ENCODE measurements around the gene HTR3A.

The HTR3A gene

GRCh38 chr11:113979431-113979830 is 4.5 kb downstream of the HTR3A start:
- no peak for DNase-seq (ENCODE audit: low spot score)

DNA sequence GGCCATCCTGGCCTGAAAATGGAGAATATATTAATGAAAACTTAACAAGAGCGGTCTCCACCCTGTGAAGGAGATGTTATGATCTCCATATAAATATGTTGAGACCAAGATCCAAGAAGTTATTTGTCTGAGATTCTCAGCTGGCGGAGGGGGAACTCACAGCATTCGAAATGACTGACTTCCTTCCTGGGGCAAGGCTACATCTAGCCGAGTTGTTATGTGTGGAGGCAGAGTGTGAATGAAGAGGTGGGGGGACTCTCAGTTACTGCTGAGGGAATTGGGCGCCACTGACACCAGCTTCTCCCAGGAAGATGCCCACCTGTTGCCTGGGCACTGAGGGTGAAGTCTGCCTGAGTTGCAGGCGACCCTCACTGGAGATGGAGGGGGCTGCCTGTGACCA is 5.9 kb downstream of the HTR3A start:
- DNase-seq (ENCODE audit: low spot score): no peak

- DNase-seq (ENCODE audit: low spot score): no peak
Observed at GRCh38 chr11:113982306-113982705, 7.4 kb downstream of the HTR3A start.

DNA sequence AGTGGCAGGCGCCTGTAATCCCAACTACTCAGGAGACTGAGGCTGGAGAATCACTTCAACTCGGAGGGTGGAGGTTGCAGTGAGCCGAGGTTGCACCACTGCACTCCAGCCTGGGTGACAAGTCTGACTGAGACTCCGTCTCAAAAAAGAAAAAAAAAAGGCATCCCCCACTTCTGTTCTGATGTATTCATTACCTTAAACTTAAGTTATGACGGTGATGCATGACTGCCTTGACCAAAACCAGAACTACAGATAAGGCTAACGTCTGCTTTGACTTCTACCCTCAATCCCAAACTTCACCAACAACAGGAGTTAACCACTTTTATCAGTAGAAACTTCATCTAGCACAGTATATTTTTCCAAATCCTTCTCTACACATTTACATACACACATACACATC is 9.9 kb downstream of the HTR3A start:
- no peak for DNase-seq (ENCODE audit: low spot score)

DNA sequence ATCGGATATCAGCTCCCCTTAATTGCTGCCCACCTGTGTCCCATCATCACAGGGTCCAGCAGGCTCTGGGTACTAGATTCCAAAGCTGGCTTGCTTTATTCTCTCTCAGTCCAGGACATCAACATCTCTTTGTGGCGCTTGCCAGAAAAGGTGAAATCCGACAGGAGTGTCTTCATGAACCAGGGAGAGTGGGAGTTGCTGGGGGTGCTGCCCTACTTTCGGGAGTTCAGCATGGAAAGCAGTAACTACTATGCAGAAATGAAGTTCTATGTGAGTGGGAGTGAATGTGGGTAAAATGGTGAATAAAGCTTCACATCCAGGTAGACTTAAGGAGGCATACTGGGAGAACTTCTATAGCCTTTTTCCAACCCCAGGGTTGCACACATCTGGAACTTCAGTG is 11.0 kb downstream of the HTR3A start:
- no peak for DNase-seq (ENCODE audit: low spot score)

DNA sequence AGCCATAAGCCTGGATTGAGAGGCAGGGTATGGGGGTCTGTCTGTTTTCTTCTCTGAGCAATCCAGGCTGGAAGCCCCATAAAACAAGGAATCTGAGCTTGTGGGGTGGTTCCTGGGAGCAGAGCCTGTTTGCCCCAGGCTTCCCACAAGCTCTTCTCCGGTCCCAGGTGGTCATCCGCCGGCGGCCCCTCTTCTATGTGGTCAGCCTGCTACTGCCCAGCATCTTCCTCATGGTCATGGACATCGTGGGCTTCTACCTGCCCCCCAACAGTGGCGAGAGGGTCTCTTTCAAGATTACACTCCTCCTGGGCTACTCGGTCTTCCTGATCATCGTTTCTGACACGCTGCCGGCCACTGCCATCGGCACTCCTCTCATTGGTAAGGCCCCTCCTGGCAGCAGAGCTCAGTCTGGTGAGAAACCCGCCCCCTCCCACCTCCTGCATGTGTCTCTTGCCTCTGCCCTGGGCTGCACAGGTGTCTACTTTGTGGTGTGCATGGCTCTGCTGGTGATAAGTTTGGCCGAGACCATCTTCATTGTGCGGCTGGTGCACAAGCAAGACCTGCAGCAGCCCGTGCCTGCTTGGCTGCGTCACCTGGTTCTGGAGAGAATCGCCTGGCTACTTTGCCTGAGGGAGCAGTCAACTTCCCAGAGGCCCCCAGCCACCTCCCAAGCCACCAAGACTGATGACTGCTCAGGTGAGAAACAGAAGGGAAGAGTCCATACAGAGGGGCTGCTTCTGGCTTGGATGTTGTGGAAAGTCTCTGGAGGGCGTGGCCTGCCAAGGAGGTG is 11.6 kb downstream of the HTR3A start:
- no peak for DNase-seq (ENCODE audit: low spot score)

GRCh38 chr11:113989381-113989780 is 14.5 kb downstream of the HTR3A start:
- DNase-seq (ENCODE audit: low spot score): no peak

GRCh38 chr11:113989916-113990315 is 15.0 kb downstream of the HTR3A start:
- DNase-seq (ENCODE audit: low spot score): no peak

DNA sequence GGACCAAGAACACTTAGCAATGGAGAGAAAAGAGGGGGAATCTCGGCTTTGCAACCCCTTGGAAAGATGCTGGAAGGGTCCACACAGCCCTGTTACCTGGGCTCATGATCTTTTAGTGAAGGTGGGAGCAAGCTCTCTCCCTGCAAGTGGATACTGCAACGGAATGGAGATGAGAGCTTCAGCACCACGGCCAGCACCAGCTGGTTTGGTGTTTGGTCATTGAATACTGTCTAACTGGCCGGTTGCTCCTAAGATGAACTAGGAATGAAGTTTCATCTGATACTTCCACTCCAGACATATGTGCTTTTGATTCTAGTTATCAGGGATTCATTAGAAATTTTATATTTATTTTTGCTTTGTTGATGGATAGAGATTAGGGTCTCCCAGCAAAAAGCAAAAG is 16.3 kb downstream of the HTR3A start:
- DNase-seq (ENCODE audit: low spot score): peak; percentile 50

DNA sequence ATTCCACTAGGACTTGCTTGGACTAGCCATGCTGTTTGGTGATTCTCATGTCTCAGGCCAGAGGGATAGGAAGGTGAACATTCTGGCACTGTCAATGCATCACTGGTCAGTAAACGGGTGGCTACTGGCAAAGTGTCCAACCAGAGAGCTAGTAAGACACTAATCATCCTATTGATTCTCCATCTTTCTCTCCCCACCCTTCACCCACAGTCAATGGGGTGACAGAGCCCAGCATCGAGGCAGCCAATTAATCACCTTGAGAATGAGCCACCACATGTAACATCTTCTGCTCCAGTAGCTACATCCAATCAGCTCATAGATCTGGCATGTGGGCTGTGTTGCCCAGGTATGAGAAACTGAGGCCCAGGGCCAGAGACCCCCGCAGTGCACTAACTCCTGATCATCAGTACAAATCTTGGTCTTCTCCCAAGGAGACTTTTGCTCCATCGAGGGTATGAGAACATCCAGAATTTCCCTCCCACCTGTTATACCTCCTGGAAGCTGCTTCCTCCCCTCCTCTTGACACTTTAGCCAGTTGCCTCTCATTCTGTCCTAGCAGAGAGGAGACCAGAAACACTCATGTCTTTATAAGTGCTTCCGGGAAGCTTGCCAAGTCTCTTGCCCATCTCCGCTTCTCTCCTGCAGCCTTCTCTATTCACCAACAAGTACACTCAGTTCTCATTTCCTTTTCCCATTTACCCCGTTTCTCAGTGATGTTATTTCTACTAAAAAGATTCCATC is 17.0 kb downstream of the HTR3A start:
- DNase-seq (ENCODE audit: low spot score): no peak

- no peak for DNase-seq (ENCODE audit: low spot score)
Observed at GRCh38 chr11:113992459-113993110, 17.7 kb downstream of the HTR3A start.

- peak; percentile 70 for DNase-seq (ENCODE audit: low spot score)
Observed at GRCh38 chr11:113994077-113994954, 19.4 kb downstream of the HTR3A start.

GRCh38 chr11:113997473-113997872 is 22.6 kb downstream of the HTR3A start:
- DNase-seq (ENCODE audit: low spot score): no peak

GRCh38 chr11:113998574-113998973 is 23.7 kb downstream of the HTR3A start:
- DNase-seq (ENCODE audit: low spot score): no peak

- no peak for DNase-seq (ENCODE audit: low spot score)
Observed at GRCh38 chr11:114000526-114000925, 25.6 kb downstream of the HTR3A start.

- DNase-seq (ENCODE audit: low spot score): no peak
Observed at GRCh38 chr11:114001416-114001815, 26.5 kb downstream of the HTR3A start.

GRCh38 chr11:114008331-114008730 is 33.4 kb downstream of the HTR3A start:
- no peak for DNase-seq (ENCODE audit: low spot score)

DNA sequence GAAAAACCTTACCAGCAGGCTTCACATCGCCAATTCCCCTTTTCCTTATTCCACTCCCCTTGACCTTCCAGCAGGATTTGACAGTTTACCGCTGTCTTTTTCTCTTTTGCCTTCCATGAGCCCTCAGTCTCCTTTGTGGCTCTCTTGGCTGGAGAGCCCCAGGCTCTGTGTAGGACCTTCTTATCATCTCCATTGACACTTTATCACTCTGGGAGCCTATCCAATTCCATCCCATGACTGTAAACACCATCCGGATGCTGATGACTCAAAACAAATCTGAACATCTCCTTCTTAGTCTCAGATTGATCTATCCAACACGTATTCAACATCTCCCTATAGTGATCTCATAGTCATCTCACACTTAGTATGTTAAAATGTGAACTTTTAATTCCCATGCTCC is 36.0 kb downstream of the HTR3A start:
- no peak for DNase-seq (ENCODE audit: low spot score)

DNA sequence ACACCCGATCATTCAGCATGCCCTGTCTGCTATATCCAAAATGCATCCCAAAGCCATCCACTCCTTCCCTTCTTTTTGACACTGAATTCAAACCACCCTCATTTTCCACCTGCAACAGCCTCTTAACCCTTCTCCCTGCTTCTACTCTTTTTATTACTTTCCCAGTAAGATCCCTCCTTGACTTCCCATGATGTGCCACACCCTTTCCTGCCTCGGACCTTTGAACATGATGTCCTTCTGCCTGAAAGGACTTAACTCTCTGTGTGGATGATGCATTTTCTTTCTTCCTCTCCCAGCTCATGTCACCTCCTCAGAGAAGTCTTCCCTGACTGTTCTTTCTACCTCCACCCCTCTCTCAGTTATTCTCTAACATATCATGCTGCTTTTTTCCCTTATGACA is 36.5 kb downstream of the HTR3A start:
- no peak for DNase-seq (ENCODE audit: low spot score)

DNA sequence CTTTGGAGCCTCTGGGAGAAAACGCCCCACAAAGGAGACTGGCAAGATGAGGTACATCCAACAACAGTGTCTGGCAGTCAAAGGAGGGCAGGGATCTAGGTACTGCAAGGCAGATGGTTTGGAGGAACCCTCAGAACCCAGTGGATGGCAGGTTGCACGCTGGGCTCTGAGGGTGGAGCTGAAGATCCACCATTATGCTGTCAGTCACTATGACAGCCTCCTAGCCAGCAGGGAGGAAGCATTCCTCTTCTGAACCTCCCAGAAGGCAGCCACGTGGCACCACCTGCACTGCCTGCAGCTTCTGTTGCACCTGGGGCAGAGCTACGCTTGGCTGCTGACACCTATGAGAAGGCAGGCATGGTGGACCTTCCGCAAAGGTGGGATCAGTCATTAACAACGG is 40.2 kb downstream of the HTR3A start:
- no peak for DNase-seq (ENCODE audit: low spot score)

DNA sequence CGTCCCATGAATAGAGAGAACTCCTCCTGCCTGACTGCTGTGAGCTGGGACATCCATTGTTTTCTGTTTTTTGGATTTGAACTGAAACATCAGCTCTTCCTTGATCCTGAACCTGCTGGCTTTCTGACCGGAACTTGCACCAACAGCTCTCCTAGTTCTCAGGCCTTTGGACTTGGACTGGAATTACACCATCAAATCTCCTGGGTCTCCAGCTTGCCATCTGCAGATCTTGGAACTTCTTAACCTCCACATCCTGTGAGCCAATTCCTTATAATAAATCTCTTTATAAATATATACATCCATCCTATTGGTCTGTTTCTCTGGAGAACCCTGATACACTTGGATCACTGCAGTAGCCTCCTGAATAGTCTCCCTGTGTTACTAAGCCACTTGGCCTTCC is 42.1 kb downstream of the HTR3A start:
- DNase-seq (ENCODE audit: low spot score): no peak

GRCh38 chr11:114017723-114018122 is 42.8 kb downstream of the HTR3A start:
- DNase-seq (ENCODE audit: low spot score): no peak

Measured in GM03348 (cell line).